ENCODE results near the gene BTBD2. TPM values are rescaled to one million over a fixed set of nuclear protein-coding genes. Genes with fewer than 3 reads are reported as not detected.
"Not testable (repeated sequence)": the region's sequence is repeated elsewhere in the genome, so short reads cannot be mapped to it uniquely, and the experiment has no call there.

Gene BTBD2
- total RNA-seq, 2 donors from 2014 or later = 44.2 to 56.0 TPM

- Mint-ChIP-seq H3K9me3 (no peaks in the 10 kb centered on the region), H3K4me3 (no peak overlapping the region), H3K36me3 (ENCODE audit: low read depth) (peaks cover 34% of the 10 kb centered on the region), H3K27me3 (no peaks in the 10 kb centered on the region), H3K4me1 (peaks cover 4% of the 10 kb centered on the region), H3K27ac (no peak overlapping the region)
- ATAC-seq (replicated peaks) = no peak
Measured at GRCh38 chr19:1992759-1993260, 22.7 kb downstream of the BTBD2 start.

- H3K27me3 Mint-ChIP-seq = no peaks in the 10 kb centered on the region
- H3K36me3 Mint-ChIP-seq (ENCODE audit: low read depth) = peaks cover 32% of the 10 kb centered on the region
- no peaks in the 10 kb centered on the region for H3K9me3 Mint-ChIP-seq
- ATAC-seq (replicated peaks) = no peak
- no peak overlapping the region for H3K27ac Mint-ChIP-seq
- no peak overlapping the region for H3K4me3 Mint-ChIP-seq
- H3K4me1 Mint-ChIP-seq = no peaks in the 10 kb centered on the region
Measured at GRCh38 chr19:1991018-1991913, 24.2 kb downstream of the BTBD2 start.

GRCh38 chr19:1990230-1991017 is 25.1 kb downstream of the BTBD2 start:
- Mint-ChIP-seq H3K36me3 (ENCODE audit: low read depth) (peaks cover 31% of the 10 kb centered on the region), H3K27ac (no peak overlapping the region)

GRCh38 chr19:1989513-1990229 is 25.8 kb downstream of the BTBD2 start:
- H3K27me3 Mint-ChIP-seq = no peaks in the 10 kb centered on the region
- no peak overlapping the region for H3K27ac Mint-ChIP-seq
- H3K4me3 Mint-ChIP-seq = no peak overlapping the region
- H3K9me3 Mint-ChIP-seq = no peaks in the 10 kb centered on the region
- no peak for ATAC-seq (replicated peaks)
- H3K4me1 Mint-ChIP-seq = no peaks in the 10 kb centered on the region
- peaks cover 38% of the 10 kb centered on the region for H3K36me3 Mint-ChIP-seq (ENCODE audit: low read depth)

More at GRCh38 chr19:1990230-1991017, 25.1 kb downstream of the BTBD2 start:
- no peaks in the 10 kb centered on the region for H3K27me3 Mint-ChIP-seq
- H3K4me1 Mint-ChIP-seq = no peaks in the 10 kb centered on the region
- ATAC-seq (replicated peaks) = no peak
- no peak overlapping the region for H3K4me3 Mint-ChIP-seq
- no peaks in the 10 kb centered on the region for H3K9me3 Mint-ChIP-seq

GRCh38 chr19:1988464-1988863 is 27.1 kb downstream of the BTBD2 start:
- peaks cover 47% of the 10 kb centered on the region for H3K36me3 Mint-ChIP-seq (ENCODE audit: low read depth)
- H3K27me3 Mint-ChIP-seq; H3K4me1 Mint-ChIP-seq; H3K27ac Mint-ChIP-seq; H3K4me3 Mint-ChIP-seq; H3K9me3 Mint-ChIP-seq; ATAC-seq (replicated peaks): not testable (repeated sequence)

GRCh38 chr19:1987197-1988187 is 28.0 kb downstream of the BTBD2 start:
- Mint-ChIP-seq H3K9me3 (no peaks in the 10 kb centered on the region), H3K27me3 (no peaks in the 10 kb centered on the region), H3K36me3 (ENCODE audit: low read depth) (peaks cover 54% of the 10 kb centered on the region), H3K27ac (no peak overlapping the region), H3K4me3 (no peak overlapping the region), H3K4me1 (no peaks in the 10 kb centered on the region)
- ATAC-seq (replicated peaks) = peak; percentile 13

- no peak overlapping the region for H3K27ac Mint-ChIP-seq
- peaks cover 63% of the 10 kb centered on the region for H3K36me3 Mint-ChIP-seq (ENCODE audit: low read depth)
- no peak overlapping the region for H3K4me3 Mint-ChIP-seq
- ATAC-seq (replicated peaks) = peak; percentile 13
- H3K27me3 Mint-ChIP-seq = no peaks in the 10 kb centered on the region
- H3K9me3 Mint-ChIP-seq = no peaks in the 10 kb centered on the region
- no peaks in the 10 kb centered on the region for H3K4me1 Mint-ChIP-seq
Measured at GRCh38 chr19:1986357-1987162, 29.0 kb downstream of the BTBD2 start.

- no peak overlapping the region for H3K4me3 Mint-ChIP-seq
- H3K9me3 Mint-ChIP-seq = no peaks in the 10 kb centered on the region
- H3K4me1 Mint-ChIP-seq = no peaks in the 10 kb centered on the region
- H3K27me3 Mint-ChIP-seq = no peaks in the 10 kb centered on the region
- no peak overlapping the region for H3K27ac Mint-ChIP-seq
- H3K36me3 Mint-ChIP-seq (ENCODE audit: low read depth) = peaks cover 68% of the 10 kb centered on the region
- ATAC-seq (replicated peaks) = no peak
Measured at GRCh38 chr19:1985588-1986356, 29.7 kb downstream of the BTBD2 start.

- no peak overlapping the region for H3K4me3 Mint-ChIP-seq
- H3K9me3 Mint-ChIP-seq = no peaks in the 10 kb centered on the region
- H3K4me1 Mint-ChIP-seq = no peaks in the 10 kb centered on the region
- ATAC-seq (replicated peaks) = no peak
- peaks cover 55% of the 10 kb centered on the region for H3K36me3 Mint-ChIP-seq (ENCODE audit: low read depth)
- no peaks in the 10 kb centered on the region for H3K27me3 Mint-ChIP-seq
- no peak overlapping the region for H3K27ac Mint-ChIP-seq
Measured at GRCh38 chr19:1984357-1984756, 31.2 kb downstream of the BTBD2 start.

- Mint-ChIP-seq H3K27me3 (no peaks in the 10 kb centered on the region), H3K36me3 (ENCODE audit: low read depth) (peaks cover 43% of the 10 kb centered on the region), H3K4me3 (no peak overlapping the region), H3K4me1 (no peaks in the 10 kb centered on the region), H3K9me3 (no peaks in the 10 kb centered on the region), H3K27ac (no peak overlapping the region)
- no peak for ATAC-seq (replicated peaks)
Measured at GRCh38 chr19:1981253-1981652, 34.3 kb downstream of the BTBD2 start.

GRCh38 chr19:1980809-1981181 is 34.7 kb downstream of the BTBD2 start:
- Mint-ChIP-seq H3K27me3 (no peaks in the 10 kb centered on the region), H3K9me3 (no peaks in the 10 kb centered on the region), H3K4me1 (no peaks in the 10 kb centered on the region), H3K4me3 (no peak overlapping the region), H3K27ac (no peak overlapping the region), H3K36me3 (ENCODE audit: low read depth) (peaks cover 45% of the 10 kb centered on the region)
- no peak for ATAC-seq (replicated peaks)

- Mint-ChIP-seq H3K4me3 (no peak overlapping the region), H3K9me3 (no peaks in the 10 kb centered on the region), H3K27ac (no peak overlapping the region), H3K27me3 (no peaks in the 10 kb centered on the region), H3K36me3 (ENCODE audit: low read depth) (peaks cover 45% of the 10 kb centered on the region), H3K4me1 (no peaks in the 10 kb centered on the region)
- no peak for ATAC-seq (replicated peaks)
Measured at GRCh38 chr19:1980091-1980808, 35.3 kb downstream of the BTBD2 start.

All from activated T-helper 17 cell treated with anti-CD3 and anti-CD28 coated beads, Interleukin-2, amount 50 U/mL, for 72 hours (primary cell).